ENCODE measurements around the gene OOSP3.
"Not testable (repeated sequence)": the region's sequence is repeated elsewhere in the genome, so short reads cannot be mapped to it uniquely, and the experiment has no call there.

The OOSP3 gene

DNA sequence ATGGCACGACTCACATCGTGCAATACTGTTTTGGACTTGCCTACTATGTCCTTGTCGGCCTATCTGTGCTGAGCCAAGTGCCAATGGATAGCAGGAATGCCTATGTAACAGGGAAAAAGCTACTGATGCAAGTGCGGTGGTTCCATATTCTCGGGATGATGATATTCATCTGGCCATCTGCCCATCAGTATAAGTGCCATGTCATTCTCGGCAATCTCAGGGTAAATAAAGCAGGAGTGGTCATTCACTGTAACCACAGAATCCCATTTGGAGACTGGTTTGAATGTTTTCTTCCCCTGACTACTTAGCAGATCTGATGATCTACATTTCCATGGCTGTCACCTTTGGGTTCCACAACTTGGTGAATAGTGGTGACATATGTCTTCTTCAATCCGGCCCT lies 20.1 kb downstream of the OOSP3 start:
- H3K27me3 ChIP-seq (ENCODE audit: control insufficient read depth in 1 of 2, insufficient read depth in 2 of 2, low read length in 2 of 2), result no peaks in the 10 kb centered on the region
- no peaks in the 10 kb centered on the region for H3K4me1 ChIP-seq (ENCODE audit: control insufficient read depth in 1 of 2, insufficient read depth in 2 of 2, low read length in 2 of 2)
- no peaks in the 10 kb centered on the region for H3K9me3 ChIP-seq (ENCODE audit: control insufficient read depth in 1 of 2, low read length in 2 of 2)

DNA sequence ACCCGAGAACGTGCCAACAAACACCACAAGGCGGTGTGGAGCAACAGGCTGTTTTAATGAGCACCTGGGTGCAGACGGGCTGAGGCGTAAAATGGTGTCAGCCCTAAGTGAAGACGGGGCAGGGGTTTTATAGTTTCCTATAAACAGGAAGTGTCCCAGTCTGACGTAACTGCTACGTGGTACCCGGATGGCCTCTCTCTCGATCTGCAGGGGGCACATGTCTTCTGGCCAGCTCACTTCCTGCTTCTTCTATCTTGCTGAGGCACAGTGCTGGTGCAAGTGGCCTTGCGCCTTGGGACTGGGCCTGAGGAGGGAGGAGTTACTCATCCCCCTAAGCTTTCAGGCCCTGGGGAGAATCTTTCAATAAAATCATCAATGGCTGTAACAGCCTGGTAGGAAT lies 20.9 kb downstream of the OOSP3 start:
- Histone ChIP-seq H3K9ac (ENCODE audit: low read depth in 1 of 2, low read length in 2 of 2) (no peak overlapping the region), H3K4me1 (ENCODE audit: control insufficient read depth in 1 of 2, insufficient read depth in 2 of 2, low read length in 2 of 2) (no peaks in the 10 kb centered on the region), H3K4me3 (ENCODE audit: low read depth in 1 of 2, low read length in 2 of 2) (no peak overlapping the region), H3K27me3 (ENCODE audit: control insufficient read depth in 1 of 2, insufficient read depth in 2 of 2, low read length in 2 of 2) (no peaks in the 10 kb centered on the region), H3K36me3 (ENCODE audit: control insufficient read depth in 1 of 2, insufficient read depth in 2 of 2, low read length in 2 of 2) (no peaks in the 10 kb centered on the region), H3K9me3 (ENCODE audit: control insufficient read depth in 1 of 2, low read length in 2 of 2) (no peaks in the 10 kb centered on the region), H3K27ac (ENCODE audit: low read depth, low read length) (no peak overlapping the region)

More for the DNA sequence above, 20.1 kb downstream of the OOSP3 start:
- H3K36me3 ChIP-seq (ENCODE audit: control insufficient read depth in 1 of 2, insufficient read depth in 2 of 2, low read length in 2 of 2), result no peaks in the 10 kb centered on the region
- H3K27ac ChIP-seq (ENCODE audit: low read depth, low read length), result no peak overlapping the region
- no peak overlapping the region for H3K4me3 ChIP-seq (ENCODE audit: low read depth in 1 of 2, low read length in 2 of 2)
- no peak overlapping the region for H3K9ac ChIP-seq (ENCODE audit: low read depth in 1 of 2, low read length in 2 of 2)

DNA sequence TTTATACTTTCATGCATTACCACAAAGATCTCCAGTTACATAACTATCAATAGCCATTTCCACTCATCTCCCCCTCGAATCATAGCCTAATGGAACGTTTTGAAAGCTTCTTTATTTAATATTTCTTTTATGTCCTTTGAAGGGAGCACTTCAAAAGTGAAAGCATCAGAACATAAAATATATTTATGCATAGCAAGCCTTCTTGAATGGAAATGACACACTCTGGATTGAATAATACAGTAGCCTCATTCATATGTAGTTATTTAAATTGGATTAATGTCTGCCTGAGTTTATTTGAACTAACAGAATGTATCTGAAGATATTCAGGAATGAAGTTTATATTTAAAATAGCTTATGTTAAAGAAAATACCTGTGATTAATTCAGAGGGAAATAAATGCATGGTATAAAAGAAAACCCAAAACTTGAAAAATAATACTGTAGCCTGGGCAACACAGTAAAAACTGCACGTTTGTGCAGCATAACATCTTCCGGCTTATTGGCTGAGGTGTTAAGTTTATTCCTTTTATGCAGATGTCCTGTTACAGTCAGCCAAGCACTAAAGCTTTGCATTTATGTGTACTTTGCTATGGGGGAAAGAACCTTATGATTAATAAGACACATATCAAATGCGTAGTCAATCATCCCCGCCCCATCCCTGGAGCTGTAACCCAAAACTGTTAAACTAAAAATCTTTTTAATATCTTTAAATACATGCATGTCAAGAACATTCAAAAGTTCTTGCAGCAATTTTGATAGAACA lies 22.0 kb downstream of the OOSP3 start:
- Histone ChIP-seq H3K27ac (ENCODE audit: low read depth, low read length) (no peak overlapping the region), H3K9ac (ENCODE audit: low read depth in 1 of 2, low read length in 2 of 2) (no peak overlapping the region), H3K9me3 (ENCODE audit: control insufficient read depth in 1 of 2, low read length in 2 of 2) (no peaks in the 10 kb centered on the region), H3K4me3 (ENCODE audit: low read depth in 1 of 2, low read length in 2 of 2) (no peak overlapping the region), H3K4me1 (ENCODE audit: control insufficient read depth in 1 of 2, insufficient read depth in 2 of 2, low read length in 2 of 2) (no peaks in the 10 kb centered on the region), H3K27me3 (ENCODE audit: control insufficient read depth in 1 of 2, insufficient read depth in 2 of 2, low read length in 2 of 2) (no peaks in the 10 kb centered on the region), H3K36me3 (ENCODE audit: control insufficient read depth in 1 of 2, insufficient read depth in 2 of 2, low read length in 2 of 2) (no peaks in the 10 kb centered on the region)

DNA sequence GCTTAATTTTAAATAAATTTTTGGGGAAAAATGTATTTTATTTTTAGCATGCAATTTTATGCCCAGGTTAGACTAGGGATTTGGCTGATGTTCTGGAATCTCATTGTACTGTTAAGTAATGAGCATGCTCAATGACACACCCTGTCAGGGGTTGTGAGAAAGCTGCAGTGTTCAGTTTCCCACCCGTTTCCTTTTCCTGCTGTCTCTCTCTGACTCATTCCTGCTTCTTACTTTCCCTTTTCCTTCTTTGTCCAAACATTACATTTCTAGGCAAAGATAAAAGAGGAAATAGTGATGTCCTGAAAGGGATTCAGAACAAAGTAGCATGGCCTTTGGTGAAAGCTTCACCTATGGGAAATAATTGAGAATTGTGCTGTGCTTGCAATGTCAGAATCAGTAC lies 22.7 kb downstream of the OOSP3 start:
- H3K9ac ChIP-seq (ENCODE audit: low read depth in 1 of 2, low read length in 2 of 2), result no peak overlapping the region
- H3K4me1 ChIP-seq (ENCODE audit: control insufficient read depth in 1 of 2, insufficient read depth in 2 of 2, low read length in 2 of 2), result no peaks in the 10 kb centered on the region
- no peaks in the 10 kb centered on the region for H3K27me3 ChIP-seq (ENCODE audit: control insufficient read depth in 1 of 2, insufficient read depth in 2 of 2, low read length in 2 of 2)
- no peak overlapping the region for H3K4me3 ChIP-seq (ENCODE audit: low read depth in 1 of 2, low read length in 2 of 2)
- H3K27ac ChIP-seq (ENCODE audit: low read depth, low read length), result no peak overlapping the region
- H3K36me3 ChIP-seq (ENCODE audit: control insufficient read depth in 1 of 2, insufficient read depth in 2 of 2, low read length in 2 of 2), result no peaks in the 10 kb centered on the region
- no peaks in the 10 kb centered on the region for H3K9me3 ChIP-seq (ENCODE audit: control insufficient read depth in 1 of 2, low read length in 2 of 2)

DNA sequence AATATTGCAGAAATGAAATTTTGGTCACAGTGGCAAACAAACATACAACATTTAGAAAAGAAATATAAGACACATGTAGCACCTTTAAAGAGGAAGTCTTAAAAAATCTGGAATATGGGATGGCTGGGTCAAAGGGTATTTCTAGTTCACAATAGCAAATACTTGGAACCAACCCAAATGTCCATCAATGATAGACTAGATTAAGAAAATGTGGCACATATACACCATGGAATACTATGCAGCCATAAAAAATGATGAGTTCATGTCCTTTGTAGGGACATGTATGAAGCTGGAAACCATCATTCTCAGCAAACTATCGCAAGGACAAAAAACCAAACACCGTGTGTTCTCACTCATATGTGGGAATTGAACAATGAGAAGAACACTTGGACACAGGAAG lies 25.0 kb downstream of the OOSP3 start:
- H3K4me1 ChIP-seq (ENCODE audit: control insufficient read depth in 1 of 2, insufficient read depth in 2 of 2, low read length in 2 of 2); H3K27me3 ChIP-seq (ENCODE audit: control insufficient read depth in 1 of 2, insufficient read depth in 2 of 2, low read length in 2 of 2); H3K9me3 ChIP-seq (ENCODE audit: control insufficient read depth in 1 of 2, low read length in 2 of 2); H3K9ac ChIP-seq (ENCODE audit: low read depth in 1 of 2, low read length in 2 of 2); H3K27ac ChIP-seq (ENCODE audit: low read depth, low read length); H3K4me3 ChIP-seq (ENCODE audit: low read depth in 1 of 2, low read length in 2 of 2); H3K36me3 ChIP-seq (ENCODE audit: control insufficient read depth in 1 of 2, insufficient read depth in 2 of 2, low read length in 2 of 2): not testable (repeated sequence)

DNA sequence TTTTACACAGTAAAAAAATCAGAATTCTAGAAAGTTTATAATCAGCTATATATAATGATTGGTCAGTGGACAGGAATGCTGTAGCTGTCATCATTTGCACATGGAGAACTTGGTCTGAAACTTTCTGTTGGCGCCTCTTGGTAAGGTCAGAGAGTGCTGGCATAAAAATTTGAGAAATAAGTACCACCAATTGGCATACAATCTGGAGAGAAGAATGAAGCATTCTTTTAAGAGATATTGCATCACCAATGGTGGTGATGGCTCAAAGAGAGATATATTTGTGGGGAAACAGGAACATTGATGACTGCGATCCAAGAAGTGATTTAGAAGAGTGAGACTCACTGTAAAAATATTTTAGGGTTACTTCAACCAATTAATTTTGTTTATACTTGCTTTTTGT lies 39.9 kb downstream of the OOSP3 start:
- Histone ChIP-seq H3K4me1 (ENCODE audit: control insufficient read depth in 1 of 2, insufficient read depth in 2 of 2, low read length in 2 of 2) (no peaks in the 10 kb centered on the region), H3K27ac (ENCODE audit: low read depth, low read length) (no peak overlapping the region), H3K4me3 (ENCODE audit: low read depth in 1 of 2, low read length in 2 of 2) (no peak overlapping the region), H3K9me3 (ENCODE audit: control insufficient read depth in 1 of 2, low read length in 2 of 2) (peaks cover 18 to 26% of the 10 kb centered on the region in 2 donors), H3K9ac (ENCODE audit: low read depth in 1 of 2, low read length in 2 of 2) (no peak overlapping the region), H3K27me3 (ENCODE audit: control insufficient read depth in 1 of 2, insufficient read depth in 2 of 2, low read length in 2 of 2) (no peaks in the 10 kb centered on the region), H3K36me3 (ENCODE audit: control insufficient read depth in 1 of 2, insufficient read depth in 2 of 2, low read length in 2 of 2) (no peaks in the 10 kb centered on the region)

DNA sequence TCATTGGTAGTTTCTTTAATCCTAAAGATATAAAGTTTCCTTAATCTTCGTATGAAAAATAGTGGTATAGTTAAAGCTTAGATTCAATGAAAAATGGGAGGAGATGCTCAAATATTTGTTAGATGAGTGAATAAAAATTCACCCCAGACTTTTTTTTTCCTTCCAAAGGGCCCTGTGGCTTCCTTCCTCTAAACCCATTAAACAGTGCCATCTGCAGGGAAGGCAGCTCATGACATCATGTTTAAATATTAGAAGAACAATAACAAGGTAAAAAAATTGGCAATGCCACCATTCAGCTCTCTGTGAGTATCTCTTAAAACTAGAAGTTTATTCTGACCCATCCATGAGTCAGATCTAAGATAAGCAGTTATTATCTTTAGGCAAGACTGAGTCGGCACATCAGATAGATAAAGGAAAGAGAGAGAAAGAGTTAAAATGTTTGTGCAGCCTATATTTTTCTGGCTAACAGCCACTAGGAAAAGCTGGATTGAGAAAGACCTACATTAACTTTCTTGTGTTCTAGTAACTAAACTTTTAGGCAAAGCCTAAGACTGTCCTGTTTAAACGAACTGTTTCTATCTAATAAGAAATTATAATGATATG lies 40.5 kb downstream of the OOSP3 start:
- no peaks in the 10 kb centered on the region for H3K27me3 ChIP-seq (ENCODE audit: control insufficient read depth in 1 of 2, insufficient read depth in 2 of 2, low read length in 2 of 2)
- no peaks in the 10 kb centered on the region for H3K4me1 ChIP-seq (ENCODE audit: control insufficient read depth in 1 of 2, insufficient read depth in 2 of 2, low read length in 2 of 2)
- H3K9ac ChIP-seq (ENCODE audit: low read depth in 1 of 2, low read length in 2 of 2), result no peak overlapping the region
- no peaks in the 10 kb centered on the region for H3K36me3 ChIP-seq (ENCODE audit: control insufficient read depth in 1 of 2, insufficient read depth in 2 of 2, low read length in 2 of 2)
- H3K27ac ChIP-seq (ENCODE audit: low read depth, low read length), result no peak overlapping the region
- peaks cover 23 to 32% of the 10 kb centered on the region in 2 donors for H3K9me3 ChIP-seq (ENCODE audit: control insufficient read depth in 1 of 2, low read length in 2 of 2)
- H3K4me3 ChIP-seq (ENCODE audit: low read depth in 1 of 2, low read length in 2 of 2), result no peak overlapping the region

DNA sequence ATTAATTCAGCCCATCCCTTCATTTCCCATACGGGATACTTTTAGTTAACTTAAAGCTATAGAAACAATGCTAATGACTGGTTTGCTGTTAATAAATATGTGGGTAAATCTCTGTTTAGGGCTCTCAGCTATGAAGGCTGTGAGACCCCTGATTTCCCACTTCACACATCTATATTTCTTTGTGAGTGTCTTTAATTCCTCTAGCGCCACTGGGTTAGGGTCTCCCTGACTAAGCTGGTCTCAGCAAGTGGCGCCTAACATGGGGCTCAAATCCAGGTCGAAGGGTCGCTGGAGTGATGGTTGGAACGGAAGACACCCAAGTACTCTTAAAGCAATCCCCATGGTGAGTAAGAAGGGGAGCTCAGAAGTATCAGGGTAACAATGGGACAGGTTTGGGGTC lies 45.2 kb downstream of the OOSP3 start:
- H3K36me3 ChIP-seq (ENCODE audit: control insufficient read depth in 1 of 2, insufficient read depth in 2 of 2, low read length in 2 of 2), result no peaks in the 10 kb centered on the region
- H3K9me3 ChIP-seq (ENCODE audit: control insufficient read depth in 1 of 2, low read length in 2 of 2), result peaks cover 28 to 41% of the 10 kb centered on the region in 2 donors
- no peaks in the 10 kb centered on the region for H3K4me1 ChIP-seq (ENCODE audit: control insufficient read depth in 1 of 2, insufficient read depth in 2 of 2, low read length in 2 of 2)
- H3K27ac ChIP-seq (ENCODE audit: low read depth, low read length), result no peak overlapping the region
- no peaks in the 10 kb centered on the region for H3K27me3 ChIP-seq (ENCODE audit: control insufficient read depth in 1 of 2, insufficient read depth in 2 of 2, low read length in 2 of 2)
- H3K9ac ChIP-seq (ENCODE audit: low read depth in 1 of 2, low read length in 2 of 2), result no peak overlapping the region
- H3K4me3 ChIP-seq (ENCODE audit: low read depth in 1 of 2, low read length in 2 of 2), result no peak overlapping the region

DNA sequence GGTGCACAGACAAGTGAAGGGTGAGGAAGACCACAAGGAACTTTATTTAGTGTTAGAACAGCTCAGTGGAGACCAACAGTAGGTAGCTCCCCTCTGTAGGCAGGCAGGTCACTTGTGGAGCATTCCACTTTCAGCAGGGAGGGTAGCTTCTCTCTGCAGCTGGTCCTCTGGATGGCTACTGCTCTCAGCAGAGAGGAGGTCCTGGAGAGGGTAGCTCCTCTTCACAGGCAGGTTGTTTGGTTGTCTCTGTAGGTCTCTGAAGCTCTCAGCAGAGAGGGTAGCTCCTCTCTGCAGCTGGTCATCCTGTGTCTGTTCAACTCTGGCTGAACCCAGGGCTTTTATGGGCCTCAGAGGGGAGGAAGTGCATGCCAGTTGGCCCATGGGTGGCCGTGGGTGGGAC lies 53.1 kb downstream of the OOSP3 start:
- Histone ChIP-seq H3K9me3 (ENCODE audit: control insufficient read depth in 1 of 2, low read length in 2 of 2) (no peaks in the 10 kb centered on the region), H3K27me3 (ENCODE audit: control insufficient read depth in 1 of 2, insufficient read depth in 2 of 2, low read length in 2 of 2) (no peaks in the 10 kb centered on the region), H3K4me3 (ENCODE audit: low read depth in 1 of 2, low read length in 2 of 2) (no peak overlapping the region), H3K36me3 (ENCODE audit: control insufficient read depth in 1 of 2, insufficient read depth in 2 of 2, low read length in 2 of 2) (no peaks in the 10 kb centered on the region), H3K27ac (ENCODE audit: low read depth, low read length) (no peak overlapping the region), H3K9ac (ENCODE audit: low read depth in 1 of 2, low read length in 2 of 2) (no peak overlapping the region), H3K4me1 (ENCODE audit: control insufficient read depth in 1 of 2, insufficient read depth in 2 of 2, low read length in 2 of 2) (no peaks in the 10 kb centered on the region)

DNA sequence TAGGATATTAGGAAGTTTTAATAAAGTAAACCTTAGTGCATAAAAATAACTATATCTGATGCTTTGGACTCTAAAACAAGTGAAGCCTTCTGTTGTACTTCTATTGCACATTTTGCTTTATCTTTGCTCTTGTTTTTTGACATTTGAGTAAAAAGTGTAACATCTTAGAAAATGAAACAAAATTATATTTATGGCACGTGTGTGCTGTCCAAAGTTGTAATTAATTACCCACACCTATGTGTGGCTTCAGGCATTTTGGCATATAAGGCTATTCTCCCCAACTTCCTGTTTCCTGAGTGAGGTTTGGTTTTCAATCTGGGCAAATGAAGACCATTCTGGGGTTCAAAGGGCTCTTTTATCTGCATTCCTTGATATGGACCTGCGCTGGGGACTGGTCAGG lies 59.5 kb downstream of the OOSP3 start, which contains the start of gene OOSP1:
TSS of gene OOSP1 (plus strand) at position 301 of the 400 bp plus-strand sequence. CDS start at position 324, 23 bp downstream.
- Histone ChIP-seq H3K36me3 (ENCODE audit: control insufficient read depth in 1 of 2, insufficient read depth in 2 of 2, low read length in 2 of 2) (no peaks in the 10 kb centered on the region), H3K4me3 (ENCODE audit: low read depth in 1 of 2, low read length in 2 of 2) (no peak within 1 kb of the TSS), H3K9ac (ENCODE audit: low read depth in 1 of 2, low read length in 2 of 2) (no peak within 1 kb of the TSS), H3K27me3 (ENCODE audit: control insufficient read depth in 1 of 2, insufficient read depth in 2 of 2, low read length in 2 of 2) (no peaks in the 10 kb centered on the region), H3K9me3 (ENCODE audit: control insufficient read depth in 1 of 2, low read length in 2 of 2) (no peaks in the 10 kb centered on the region), H3K4me1 (ENCODE audit: control insufficient read depth in 1 of 2, insufficient read depth in 2 of 2, low read length in 2 of 2) (no peaks in the 10 kb centered on the region), H3K27ac (ENCODE audit: low read depth, low read length) (no peak within 1 kb of the TSS)

Data from duodenal mucosa (tissue), 2 donors.